ENCODE data around the gene DPYSL3. TPM values are rescaled to one million over a fixed set of nuclear protein-coding genes. Genes with fewer than 3 reads are reported as not detected.

The DPYSL3 gene
- polyA plus RNA-seq, 6 donors from 2014 or later = not detected

GRCh38 chr5:147340941-147341340 lies 168.9 kb downstream of the DPYSL3 start:
- no peaks in the 10 kb centered on the region for H3K4me1 Mint-ChIP-seq

More at GRCh38 chr5:147340941-147341340, 168.9 kb downstream of the DPYSL3 start:
- no peak overlapping the region for H3K27ac Mint-ChIP-seq
- H3K9me3 Mint-ChIP-seq = peaks cover 5 to 20% (median 14%) of the 10 kb centered on the region in 7 donors
- DNase-seq (no peak), ATAC-seq (ENCODE audit: low read depth in 2 of 2) (no peak)
- H3K4me3 Mint-ChIP-seq = no peak overlapping the region
- peaks cover 0 to 4% (median 0%) of the 10 kb centered on the region in 3 donors for H3K27me3 Mint-ChIP-seq
- no peaks in the 10 kb centered on the region for H3K36me3 Mint-ChIP-seq

Measured in naive B cell (primary cell).